Activated naive CD4-positive, alpha-beta T cell treated with Interleukin-2 at 50 U/mL for 16 hours (primary cell): ENCODE data around the gene ELMO1.

Source experiments
- DNase-seq: peaks from one replicate; pipeline ENCODE4 v3.0.0-alpha.2; 2020

The ELMO1 gene

DNA sequence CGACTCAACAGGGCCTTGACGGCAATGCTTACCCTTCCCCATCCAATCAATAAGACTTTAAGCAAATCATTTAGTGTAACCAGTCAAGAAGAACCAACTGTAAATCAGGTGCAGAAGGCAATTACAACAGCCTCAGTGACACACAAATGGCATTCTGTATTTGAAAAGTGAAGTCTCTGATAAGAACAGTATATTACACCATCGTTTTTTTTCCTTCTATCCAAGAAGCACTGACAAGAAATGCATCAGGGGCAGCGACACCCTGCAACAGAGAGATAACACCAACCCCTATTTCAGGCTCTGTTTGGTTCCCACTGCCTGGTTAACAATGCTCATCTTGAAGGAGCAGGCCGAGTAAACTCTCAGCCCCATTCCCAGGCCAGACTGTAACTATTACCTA lies 520.4 kb downstream of the ELMO1 start:
- DNase-seq = no peak

DNA sequence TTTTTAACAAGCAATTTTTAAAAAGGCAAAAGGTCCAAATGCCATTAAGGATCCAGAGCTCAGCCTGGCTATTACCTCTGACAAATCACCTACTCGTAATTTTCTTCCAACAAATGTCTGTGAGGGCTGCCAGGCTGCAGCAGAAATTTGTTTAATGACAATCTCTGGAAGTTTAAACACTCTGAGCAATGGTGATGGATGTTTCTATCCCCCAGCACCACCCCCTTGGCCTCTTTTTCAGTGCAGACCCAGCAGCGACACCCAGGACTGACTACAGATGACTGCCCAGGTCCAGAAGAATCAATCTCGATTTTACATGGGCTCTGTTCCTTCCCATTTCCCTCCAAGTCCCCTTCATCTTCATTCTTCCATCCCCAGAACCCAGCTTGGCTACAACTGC lies 523.0 kb downstream of the ELMO1 start:
- DNase-seq = no peak

DNA sequence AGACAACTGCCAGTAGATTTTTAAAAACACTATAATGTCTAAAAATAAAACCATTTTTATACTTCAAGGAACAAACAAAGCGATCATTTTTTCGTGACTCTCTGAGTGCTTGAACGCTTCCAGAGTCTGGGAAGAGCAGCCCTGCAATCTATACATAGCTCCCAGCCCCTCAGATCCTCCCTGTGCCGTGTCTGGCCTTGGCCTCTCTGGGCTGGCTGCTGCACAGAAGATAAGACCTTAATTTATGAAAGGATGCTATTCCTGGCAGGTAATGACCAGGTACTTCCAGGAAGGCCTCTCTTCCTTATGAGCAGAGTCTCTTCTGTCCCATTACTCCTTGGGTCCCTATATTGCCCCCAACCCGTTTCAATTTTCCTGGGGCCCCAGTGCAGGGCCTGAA lies 523.5 kb downstream of the ELMO1 start:
- no peak for DNase-seq

DNA sequence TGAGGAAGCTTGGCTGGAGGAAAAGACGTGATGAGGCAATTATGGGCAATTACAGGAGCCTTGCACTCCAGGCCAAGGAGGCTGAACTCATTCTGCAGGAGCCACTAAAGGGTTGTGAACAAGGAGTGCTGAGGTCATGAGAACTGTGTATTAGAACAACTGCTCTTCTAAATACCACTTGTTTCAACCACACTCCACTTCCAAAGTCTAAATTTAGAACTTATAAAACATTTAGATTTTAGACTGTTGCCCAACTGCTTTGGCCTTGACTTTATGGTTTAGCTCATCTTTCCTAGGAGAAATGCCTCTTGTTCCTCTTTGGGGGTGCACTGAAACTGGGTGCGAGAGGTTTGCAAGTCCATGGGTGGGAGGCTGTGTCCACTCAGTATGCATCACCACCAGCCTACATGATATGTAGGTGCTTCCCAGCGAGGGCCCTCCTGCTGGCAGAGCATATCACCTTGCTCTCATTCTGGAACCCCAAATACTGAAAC lies 524.7 kb downstream of the ELMO1 start:
- no peak for DNase-seq

DNA sequence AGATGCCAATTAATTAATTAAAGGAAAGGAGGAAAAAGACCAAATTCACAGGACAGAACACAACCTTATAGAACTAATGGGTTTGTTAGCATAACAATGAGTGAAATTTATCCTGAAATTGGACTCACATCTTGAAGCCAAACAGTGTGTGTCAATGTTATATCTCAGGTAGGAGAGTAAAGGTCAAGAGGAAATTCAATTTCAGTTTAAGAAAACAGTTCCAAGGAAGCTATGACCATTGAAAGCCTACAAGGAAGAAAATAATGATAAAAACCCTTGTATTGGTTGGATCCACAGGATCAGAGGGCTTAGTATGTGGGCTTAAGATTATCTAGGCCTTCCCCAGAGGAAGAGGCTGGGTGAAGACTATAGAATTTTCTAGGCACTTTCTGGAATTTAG lies 525.5 kb downstream of the ELMO1 start:
- DNase-seq = no peak

DNA sequence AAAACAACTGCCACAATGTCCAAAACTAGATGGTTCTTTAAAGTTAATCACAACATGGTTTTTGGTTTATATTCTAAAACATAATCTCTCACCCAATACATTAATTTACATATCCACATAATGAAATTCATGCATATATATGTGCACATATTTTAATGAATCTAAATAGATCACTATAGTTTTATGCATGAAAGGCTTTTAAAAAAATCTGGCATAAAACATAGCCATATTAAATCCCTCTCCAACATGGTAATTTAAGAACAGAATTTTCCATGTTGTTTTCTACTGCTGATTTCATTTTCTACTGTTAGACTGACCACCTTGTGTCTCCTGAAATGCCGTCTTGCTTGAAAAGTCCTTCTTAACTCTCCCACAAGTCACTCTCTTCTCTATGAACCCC lies 528.2 kb downstream of the ELMO1 start:
- no peak for DNase-seq

DNA sequence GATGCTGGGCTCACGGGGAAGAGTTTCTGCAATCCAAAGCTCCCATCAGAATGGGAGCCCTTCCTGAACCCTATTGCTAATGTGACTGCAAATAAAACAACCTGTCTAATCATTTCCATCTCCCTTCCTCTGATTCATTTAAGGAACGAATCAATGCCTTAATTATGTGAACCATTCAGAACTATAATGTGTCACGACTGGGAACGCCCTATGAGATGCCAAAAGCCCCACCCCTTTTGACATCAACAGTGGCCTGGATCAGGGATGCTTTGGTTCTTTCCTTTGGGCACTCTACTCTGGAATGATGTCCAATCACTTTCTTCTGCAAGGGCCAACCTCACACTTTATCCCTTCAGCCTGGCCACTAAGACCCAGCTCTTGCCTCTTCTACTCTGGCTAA lies 528.9 kb downstream of the ELMO1 start:
- DNase-seq = no peak

DNA sequence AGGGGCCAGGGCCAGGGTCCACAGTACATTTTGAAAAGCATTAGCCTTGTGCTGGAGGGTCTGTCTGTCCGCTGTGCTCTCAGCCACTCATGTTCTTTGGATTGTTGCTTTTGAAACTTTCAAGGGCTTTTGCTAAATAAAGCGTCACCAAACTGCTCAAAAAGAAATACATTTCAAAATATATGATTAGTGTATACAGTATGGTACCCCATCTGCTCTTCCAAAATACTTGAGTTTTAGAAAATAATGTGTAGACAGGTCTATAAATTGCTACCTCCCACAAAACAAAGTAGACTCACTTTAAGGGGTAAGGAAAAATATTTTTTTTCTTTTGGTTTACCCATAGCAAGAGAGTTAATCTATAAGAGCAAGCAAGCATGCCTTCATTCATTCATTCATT lies 530.1 kb downstream of the ELMO1 start:
- no peak for DNase-seq

DNA sequence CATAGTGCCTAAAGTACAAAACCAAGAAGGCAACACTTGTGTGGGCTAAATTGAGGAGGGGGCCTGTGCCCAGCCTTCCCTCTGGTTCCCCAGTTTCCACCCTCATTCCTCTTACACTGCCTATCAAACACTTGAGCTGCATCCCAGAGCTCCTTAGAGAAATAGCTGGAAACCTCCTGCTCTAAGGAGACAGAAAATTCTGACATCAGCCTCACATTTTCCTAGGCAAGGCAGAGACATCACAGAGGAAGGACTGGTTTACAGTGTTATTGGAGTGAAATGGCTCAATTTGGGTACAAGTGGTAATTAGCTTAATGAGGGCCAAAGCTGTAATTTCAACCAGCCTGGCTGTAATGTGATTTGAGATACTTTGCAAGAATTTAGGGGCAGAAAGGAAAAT lies 532.0 kb downstream of the ELMO1 start:
- DNase-seq = no peak

DNA sequence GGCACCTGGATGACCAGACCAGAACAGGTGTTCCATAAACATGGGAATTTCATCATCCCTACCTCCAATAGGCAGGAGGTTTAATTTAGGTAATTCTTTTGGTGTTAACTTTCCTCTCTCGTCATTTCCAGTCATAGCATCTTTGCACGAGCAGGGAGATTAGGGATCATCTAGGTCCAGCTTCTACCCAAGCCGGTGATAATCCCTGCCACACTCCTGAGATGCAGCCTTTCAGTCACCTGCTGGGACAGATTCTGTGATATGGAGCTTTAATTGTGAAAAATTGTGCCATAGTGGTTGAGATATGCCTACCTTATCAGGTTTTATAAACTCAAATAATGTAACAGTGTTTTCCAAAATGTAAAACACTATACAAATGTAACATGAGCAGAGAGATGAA lies 532.5 kb downstream of the ELMO1 start:
- no peak for DNase-seq

DNA sequence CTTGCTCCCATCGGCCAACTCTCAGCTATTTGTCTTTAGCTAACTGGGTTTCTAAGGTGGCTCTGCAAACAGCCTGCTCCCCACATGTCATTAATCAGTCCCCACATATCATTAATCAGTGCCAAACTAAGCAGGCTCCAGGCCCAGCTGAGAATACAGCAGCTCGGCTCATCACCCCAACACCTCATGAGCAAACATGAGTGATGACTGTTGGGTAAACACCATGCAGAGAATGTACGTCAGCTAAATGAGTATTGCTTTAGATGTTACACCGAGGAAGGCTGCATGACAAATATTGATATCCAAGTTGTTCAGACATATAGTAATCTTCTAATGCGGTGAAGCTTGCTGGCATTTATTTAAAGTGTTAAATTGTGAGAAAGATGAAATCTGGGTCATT lies 536.9 kb downstream of the ELMO1 start:
- no peak for DNase-seq

DNA sequence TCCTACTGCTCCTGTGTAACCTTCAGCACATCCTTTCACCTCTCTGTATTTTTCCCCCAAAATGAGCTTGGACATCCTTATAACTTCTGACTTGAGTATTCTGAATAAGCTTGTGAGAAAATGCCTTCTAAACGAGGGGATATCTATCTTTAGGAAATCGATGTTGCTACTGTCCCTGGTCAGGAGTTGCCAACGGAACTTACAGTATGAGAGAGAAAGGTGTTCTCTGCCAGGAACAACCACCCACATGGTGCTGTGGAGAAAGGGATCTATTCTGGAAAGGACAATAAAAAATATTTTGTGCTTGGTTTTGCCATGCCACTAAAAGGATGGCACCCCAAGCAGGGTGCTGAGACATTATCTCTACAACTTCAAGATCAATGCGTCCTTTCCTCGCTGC lies 537.8 kb downstream of the ELMO1 start:
- DNase-seq = no peak

DNA sequence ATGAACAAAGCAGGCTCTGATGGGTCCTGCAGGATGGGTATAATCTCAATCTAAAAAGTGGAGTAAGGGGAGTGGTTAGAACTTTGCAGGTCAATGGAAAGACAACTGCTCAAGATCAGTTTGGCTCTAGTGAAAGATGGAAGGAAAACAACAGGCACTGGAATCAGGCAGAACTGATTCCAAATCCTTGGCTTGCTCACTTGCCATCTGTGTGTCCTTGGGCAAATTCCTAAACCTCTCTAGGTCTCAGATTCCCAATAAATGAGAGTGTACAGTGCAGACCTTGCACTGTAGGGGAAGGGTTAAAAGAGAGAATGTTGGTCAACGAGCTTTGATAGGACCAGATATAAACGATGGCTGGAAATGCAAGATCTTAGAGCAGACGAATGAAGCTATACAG lies 538.3 kb downstream of the ELMO1 start:
- no peak for DNase-seq

DNA sequence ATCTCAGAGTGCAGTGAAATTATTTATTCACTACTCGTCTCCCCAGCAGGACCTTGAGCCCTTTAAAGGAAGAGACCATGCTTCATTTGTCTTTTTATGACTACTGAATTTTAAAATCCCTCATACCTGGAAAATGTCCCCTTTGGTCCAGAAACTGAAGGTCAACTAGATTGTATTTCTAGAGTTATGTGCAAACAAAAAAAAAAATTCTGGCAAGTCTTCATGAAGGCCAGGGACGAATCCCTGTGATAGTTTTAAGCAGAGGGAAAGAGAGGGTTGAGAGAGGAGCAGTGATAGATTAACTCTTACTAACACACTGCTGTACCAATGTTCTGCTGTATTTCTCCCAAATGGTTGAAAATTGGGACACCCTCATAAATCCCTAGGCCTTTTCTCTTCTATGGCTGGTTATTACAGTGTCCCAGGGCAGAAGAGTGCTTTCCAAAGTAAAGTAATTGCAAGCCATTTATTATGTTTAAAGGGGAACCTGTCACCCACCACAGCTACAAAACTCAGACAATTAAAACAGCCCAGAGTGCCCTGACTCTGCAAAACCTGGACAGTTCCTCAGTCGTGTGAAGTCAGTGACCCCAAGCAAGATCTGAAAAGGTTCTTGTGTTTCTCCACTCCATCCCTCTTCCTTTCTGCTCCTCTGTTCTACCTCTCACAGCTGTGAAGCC lies 541.6 kb downstream of the ELMO1 start:
- DNase-seq = no peak

DNA sequence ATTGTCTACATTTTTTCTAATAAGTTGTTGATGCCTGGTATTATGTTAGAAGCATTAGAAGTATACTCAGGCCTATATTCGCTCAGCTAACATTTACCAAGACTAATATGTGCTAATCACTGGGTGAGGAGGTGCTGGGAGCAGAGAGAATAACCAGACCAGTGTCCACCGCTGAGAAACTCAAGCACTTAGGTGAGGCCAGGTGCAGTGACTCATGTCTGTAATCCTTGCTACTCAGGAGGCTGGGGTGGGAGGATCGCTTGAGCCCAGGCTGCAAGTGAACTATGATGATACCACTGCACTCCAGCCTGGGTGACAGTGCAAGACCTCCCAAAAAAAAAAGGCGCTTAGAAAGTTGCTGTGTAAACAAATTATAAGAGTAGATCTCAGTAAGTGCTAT lies 542.2 kb downstream of the ELMO1 start:
- DNase-seq = no peak

DNA sequence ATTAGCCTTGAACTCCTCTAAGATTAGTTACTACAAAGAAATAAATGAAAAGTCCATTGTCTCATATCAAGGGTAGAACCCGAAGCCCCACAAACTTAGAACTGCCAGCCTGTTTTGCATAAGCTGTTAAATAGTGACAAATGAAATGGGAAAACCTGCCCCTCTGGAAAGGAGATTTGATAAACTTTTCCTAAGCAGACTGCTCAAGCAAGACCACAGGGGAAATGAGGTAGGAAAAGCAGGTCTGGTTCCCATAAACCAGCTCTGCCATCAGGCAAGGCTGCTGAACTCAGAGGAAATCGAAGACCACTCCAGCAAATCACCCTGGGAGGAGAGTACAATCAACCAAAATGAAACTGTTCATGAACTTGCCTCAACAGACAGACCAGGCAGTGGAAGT lies 542.8 kb downstream of the ELMO1 start:
- DNase-seq = no peak

DNA sequence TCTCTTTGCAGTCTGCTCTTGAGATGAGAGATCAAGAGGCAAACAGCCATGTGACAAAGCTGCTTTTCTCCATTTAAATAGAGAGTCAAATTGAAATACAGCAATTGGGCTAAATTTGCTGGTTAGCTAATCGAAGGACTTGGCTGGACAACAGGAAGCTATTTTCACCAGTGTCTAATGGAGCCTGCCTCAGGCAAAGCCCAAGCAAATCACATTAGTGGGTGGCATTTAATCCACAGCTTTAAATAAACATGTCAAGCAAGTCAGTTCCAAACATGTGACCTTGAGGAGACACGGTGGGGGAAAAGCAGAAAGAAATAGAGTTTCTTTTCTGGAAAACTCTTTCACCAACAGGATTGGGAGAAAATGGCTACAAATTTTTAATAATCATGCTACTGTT lies 543.9 kb downstream of the ELMO1 start:
- DNase-seq = no peak

DNA sequence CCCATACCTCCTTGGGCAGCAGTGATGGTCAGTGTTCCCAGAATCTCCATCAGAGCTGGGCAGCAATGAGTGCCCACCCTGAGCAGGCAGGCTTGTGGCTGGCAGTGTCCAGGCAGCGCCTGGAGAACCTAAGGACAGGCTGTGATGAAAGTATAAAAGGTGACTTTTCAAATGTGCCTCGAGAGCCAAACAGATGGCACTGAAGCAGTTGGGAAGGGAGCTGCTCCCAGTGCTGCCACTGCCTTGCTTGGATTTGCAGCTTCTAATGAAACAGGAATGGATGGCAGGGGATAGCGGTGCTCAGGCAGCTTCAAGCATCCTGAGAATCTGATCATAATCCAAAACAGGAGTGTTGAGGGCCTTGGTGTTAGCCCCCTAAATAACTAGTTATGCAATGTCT lies 544.6 kb downstream of the ELMO1 start:
- no peak for DNase-seq

DNA sequence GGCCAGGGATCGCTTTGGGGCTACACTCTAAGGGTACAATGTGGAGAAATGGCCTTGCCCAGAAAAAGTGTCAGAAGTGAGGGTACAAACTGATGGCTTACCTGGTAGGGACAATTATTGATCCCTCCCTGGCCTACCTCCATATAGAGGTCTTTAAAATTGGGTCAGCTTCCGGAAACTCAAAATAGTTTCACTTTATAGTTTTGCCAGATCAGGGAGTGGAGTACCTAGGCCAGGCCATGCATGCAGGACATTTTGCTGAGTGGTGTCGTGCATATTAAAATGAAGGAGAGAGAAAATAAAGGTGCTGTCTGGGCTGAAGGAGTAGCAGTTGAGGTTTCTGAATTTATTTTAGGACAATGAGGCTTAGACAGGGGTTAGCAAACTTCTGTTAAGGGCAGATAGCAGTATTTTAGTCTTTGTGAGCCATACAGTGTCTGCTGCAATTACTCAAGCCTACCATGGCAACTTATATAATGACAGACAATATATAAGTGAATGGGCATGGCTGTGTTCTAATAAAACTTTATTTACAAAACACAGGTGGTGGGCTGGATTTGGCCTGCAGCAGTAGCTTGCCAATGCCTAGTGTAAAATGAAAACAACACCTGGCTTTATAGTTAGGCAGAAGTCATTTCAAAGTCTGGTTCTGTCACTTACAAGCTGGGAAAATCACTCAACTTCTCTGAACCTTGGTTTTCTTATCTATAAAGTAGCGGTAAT lies 547.5 kb downstream of the ELMO1 start:
- DNase-seq = no peak

DNA sequence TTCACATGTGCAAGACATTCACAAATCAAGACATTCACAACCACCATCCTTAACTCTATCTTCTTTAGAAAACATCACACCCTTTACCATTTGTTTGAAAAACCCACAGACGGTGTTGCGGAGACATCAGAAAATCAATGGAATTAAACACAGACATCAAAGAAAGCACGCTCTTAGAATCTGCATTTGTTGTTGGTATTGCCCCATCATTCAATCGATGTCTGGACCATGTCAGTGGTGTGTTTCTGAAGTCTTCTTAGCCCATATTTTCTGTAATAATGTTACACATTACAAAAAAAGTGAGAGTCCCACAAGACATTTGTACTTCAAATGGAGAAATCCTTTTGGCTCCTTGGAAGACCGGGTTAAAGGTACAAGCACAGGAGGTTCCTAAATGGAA lies 550.5 kb downstream of the ELMO1 start:
- DNase-seq = no peak

DNA sequence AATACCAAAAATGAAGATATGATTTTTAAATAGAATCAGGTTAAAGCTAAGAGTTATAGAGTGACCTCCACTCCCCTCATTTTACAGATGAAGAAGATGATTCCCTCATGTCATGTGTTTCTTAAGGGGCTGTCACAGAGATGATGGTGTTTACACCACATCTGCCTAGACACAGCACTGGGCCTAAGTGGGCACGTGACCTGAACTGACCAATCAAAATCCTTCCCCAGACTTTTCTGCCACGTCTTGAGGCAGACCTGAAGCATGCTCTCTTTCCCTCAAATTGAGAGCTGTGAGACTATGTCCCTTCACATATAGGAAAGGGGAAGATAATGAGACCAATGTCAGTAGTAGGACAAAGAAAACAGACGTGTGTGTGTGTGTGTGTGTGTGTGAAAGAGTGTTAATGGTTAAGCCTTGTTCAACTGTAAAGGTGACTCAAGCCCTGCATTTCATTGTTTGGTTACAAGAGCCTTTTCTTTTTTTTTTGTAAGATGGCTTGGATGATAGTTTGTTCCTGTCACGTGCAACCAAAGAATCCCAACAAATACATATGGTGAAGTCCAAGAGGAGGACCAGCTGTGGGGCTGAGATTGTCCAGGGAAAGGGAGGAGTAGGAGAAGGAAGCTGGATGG lies 551.6 kb downstream of the ELMO1 start:
- DNase-seq = no peak

DNA sequence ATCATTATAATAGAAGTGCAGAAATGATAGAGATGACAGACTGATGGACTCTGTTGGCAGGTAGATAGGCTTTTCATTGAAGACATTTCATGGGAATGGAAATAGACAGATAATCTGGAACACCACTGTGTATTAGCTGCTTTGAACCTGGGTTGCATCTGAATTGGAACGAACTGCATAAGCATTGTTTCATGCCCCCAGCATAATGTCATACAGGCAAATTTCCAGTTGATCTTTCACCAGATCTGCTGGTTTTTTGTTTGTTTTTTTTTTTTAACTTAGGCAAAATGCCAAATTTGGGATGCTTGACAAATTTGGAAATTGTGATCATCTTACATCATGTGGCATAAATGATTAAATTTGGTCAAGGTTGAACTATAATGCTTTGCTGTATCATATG lies 552.2 kb downstream of the ELMO1 start:
- no peak for DNase-seq

DNA sequence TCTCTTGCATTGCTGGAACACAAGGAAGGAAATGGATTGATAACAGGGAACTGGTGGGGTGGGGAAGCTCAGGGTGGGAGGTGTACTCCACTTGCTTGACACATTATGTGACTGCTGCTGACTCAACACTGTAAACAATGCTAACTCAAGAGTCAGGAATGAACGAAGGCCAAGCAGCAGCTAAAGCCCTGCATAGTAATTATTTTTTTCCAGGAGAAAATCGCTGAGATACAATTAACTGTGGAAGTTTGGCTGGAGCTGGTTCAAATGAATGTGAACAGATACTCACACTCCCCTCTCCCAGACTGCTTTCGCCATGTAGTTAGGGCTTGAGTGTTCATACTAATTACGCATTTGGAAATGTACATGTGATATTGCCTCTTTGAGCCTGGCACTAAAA lies 553.5 kb downstream of the ELMO1 start:
- DNase-seq = no peak

DNA sequence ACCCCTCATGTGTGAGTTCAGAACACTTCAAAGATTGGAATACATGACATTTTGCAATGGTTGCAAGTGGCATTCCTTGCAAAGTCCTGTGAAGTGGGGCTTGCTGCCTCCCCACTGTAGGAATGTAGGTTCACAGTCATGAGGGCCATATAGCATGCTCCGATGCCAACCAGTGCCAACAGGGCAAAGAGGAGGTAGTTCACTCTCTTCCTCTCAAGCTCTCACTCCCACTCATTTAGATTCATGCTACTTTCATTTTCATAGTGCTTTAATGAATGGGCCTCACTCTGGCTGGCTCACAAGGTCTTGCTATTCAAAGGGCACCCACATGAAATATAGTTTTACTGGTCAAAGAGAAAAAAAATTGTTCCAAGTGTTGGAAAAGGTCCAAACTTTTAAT lies 554.5 kb downstream of the ELMO1 start:
- no peak for DNase-seq
